Hepatocyte (in vitro differentiated cells): Measurements from ENCODE around the gene LPP.

Experiments
- CTCF ChIP-seq: fragments of 200-600 bp; sonication (generic); IDR thresholded peaks from 2 replicates; pipeline ENCODE4 v1.5.1; 2016; ENCODE audit warnings: antibody characterized with exemption, mild to moderate bottlenecking; ENCODE audit not compliant: poor library complexity
- EZH2 ChIP-seq: fragments of 200-600 bp; sonication (generic); IDR thresholded peaks from 2 replicates; pipeline ENCODE4 v1.6.1; 2016; ENCODE audit warnings: antibody characterized with exemption, mild to moderate bottlenecking, borderline replicate concordance

- no peak for TF ChIP-seq CTCF
- TF ChIP-seq EZH2: no peak
These were observed 208.5 kb downstream of the LPP start for GRCh38 chr3:188362405-188362831.
